ENCODE results near the gene CBS.
"Not testable (repeated sequence)": the region's sequence is repeated elsewhere in the genome, so short reads cannot be mapped to it uniquely, and the experiment has no call there.

CBS gene

GRCh38 chr21:43066690-43067089, 8.9 kb downstream of the CBS start:
- not testable (repeated sequence) for DNase-seq

- not testable (repeated sequence) for DNase-seq
Observed at GRCh38 chr21:43065991-43066390, 9.6 kb downstream of the CBS start.

GRCh38 chr21:43064265-43064917, 11.2 kb downstream of the CBS start:
- not testable (repeated sequence) for DNase-seq

GRCh38 chr21:43062955-43063664, 12.5 kb downstream of the CBS start:
- DNase-seq, result not testable (repeated sequence)

- not testable (repeated sequence) for DNase-seq
Observed at GRCh38 chr21:43053112-43053511, 22.5 kb downstream of the CBS start.

GRCh38 chr21:43045876-43046821, 29.5 kb downstream of the CBS start:
- DNase-seq, result not testable (repeated sequence)

- not testable (repeated sequence) for DNase-seq
Observed at GRCh38 chr21:43045165-43045875, 30.3 kb downstream of the CBS start.

GRCh38 chr21:43044547-43044946, 31.1 kb downstream of the CBS start:
- not testable (repeated sequence) for DNase-seq

- DNase-seq, result not testable (repeated sequence)
Observed at GRCh38 chr21:43043291-43043690, 32.3 kb downstream of the CBS start.

- DNase-seq, result not testable (repeated sequence)
Observed at GRCh38 chr21:43042169-43042568, 33.5 kb downstream of the CBS start.

GRCh38 chr21:43038659-43039044, 37.0 kb downstream of the CBS start:
- DNase-seq, result not testable (repeated sequence)

- DNase-seq, result not testable (repeated sequence)
Observed at GRCh38 chr21:43037918-43038658, 37.5 kb downstream of the CBS start.

- not testable (repeated sequence) for DNase-seq
Observed at GRCh38 chr21:43036889-43037288, 38.7 kb downstream of the CBS start.

GRCh38 chr21:43034826-43035225, 40.8 kb downstream of the CBS start:
- DNase-seq, result no peak

- no peak for DNase-seq
Observed at GRCh38 chr21:43034101-43034500, 41.5 kb downstream of the CBS start.

- DNase-seq, result no peak
Observed at GRCh38 chr21:43031121-43031619, 44.5 kb downstream of the CBS start.

- no peak for DNase-seq
Observed at GRCh38 chr21:43029785-43030184, 45.9 kb downstream of the CBS start.

- no peak for DNase-seq
Observed at GRCh38 chr21:43027846-43028731, 47.5 kb downstream of the CBS start.

GRCh38 chr21:43025636-43026180, 49.9 kb downstream of the CBS start:
- DNase-seq, result no peak

GRCh38 chr21:43024439-43025136, 51.0 kb downstream of the CBS start:
- DNase-seq, result no peak
